Caki2 (cell line): ENCODE measurements around the gene CRYGS. TPM values are rescaled to one million over a fixed set of nuclear protein-coding genes. Genes with fewer than 3 reads are reported as not detected.

ENCODE experiments used
- DNase-seq: peaks from one replicate; pipeline ENCODE4 v3.0.0-alpha.2; 2015; ENCODE audit warnings: low read depth
- in situ Hi-C: cut with HindIII; loops from 2 replicates; pipeline ENCODE4 v1.10.0; 2016; ENCODE audit warnings: low sequenced_read_pairs, low pct_unique_long_range_greater_than_20kb, mixed read lengths
- total RNA-seq: library from RNA; depleted of rRNA; stranded (reverse); fragments of >200 nt; shearing (Covaris generic); gene quantifications from 2 replicates; pipeline ENCODE4 v1.2.3, GENCODE V29; 2014; ENCODE audit warnings: low replicate concordance

The CRYGS gene
- total RNA-seq, 1 experiment from 2014 or later: 3.1 TPM

DNA sequence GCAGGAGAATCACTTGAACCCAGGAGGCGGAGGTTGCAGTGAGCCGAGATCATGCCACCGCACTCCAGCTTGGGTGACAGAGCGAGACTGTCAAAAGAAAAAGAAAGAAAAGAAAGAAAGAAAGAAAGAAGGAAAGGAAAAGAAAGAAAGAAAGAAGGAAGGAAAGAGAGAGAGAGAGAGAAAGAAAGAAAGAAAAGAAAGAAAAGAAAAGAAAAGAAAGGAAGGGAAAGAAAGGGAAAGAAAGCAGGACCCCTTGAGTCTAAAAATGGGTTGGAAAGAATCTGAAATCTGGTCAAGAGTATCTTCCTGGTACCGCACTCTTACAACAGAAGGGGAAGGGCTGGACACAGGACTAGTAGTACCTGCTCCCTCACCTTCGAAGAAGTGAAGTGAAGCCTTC, 19.6 kb downstream of the CRYGS start:
- DNase-seq: no peak
- in situ Hi-C loops: no loop called here

GRCh38 chr3:186523434-186523833, 20.7 kb downstream of the CRYGS start:
- DNase-seq: no peak
- in situ Hi-C loops: no loop called here

DNA sequence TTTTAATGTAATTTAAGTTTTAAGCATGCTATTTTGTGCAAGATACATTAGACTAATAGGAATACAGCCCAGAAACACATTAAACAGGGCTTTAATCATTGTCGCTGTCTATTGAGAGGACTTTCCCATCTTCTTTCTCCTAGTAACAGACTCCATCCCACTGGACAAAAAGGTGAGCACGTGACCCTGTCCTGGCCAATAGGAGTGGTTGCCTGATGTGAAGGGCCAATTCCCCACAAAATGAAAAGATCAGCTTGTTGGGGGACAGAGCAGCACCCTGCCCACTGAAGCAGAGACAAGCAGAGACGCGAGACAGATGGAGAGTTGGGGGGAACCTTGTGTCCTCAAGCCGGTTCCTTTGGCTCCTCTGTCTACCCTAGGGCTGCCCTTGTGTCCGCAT, 21.2 kb downstream of the CRYGS start:
- in situ Hi-C loops: no loop called here
- no peak for DNase-seq

GRCh38 chr3:186520957-186521842, 23.0 kb downstream of the CRYGS start:
- in situ Hi-C loops: no loop called here
- no peak for DNase-seq

DNA sequence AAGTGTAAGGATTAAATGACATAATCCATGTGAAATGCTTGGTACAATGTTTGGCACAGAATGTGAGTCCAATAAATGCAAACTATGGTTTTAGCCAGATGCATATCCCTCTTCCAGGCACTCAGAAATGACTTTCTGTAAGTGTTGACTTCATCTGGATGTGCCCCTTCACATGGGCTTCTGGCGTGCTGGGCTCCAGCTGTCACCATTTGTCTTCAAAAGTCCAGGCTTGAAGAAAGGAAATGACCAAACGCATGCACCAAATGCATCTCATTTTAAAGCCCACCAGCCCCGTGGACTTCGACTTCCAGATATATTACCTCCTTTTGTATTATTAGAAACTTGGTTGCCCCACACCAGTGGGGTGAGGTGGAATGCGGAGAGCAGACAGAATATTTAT, 23.7 kb downstream of the CRYGS start:
- no peak for DNase-seq
- in situ Hi-C loops: no loop called here

- in situ Hi-C loops: no loop called here
- DNase-seq: no peak
These were observed 25.0 kb downstream of the CRYGS start for GRCh38 chr3:186519021-186519658.

DNA sequence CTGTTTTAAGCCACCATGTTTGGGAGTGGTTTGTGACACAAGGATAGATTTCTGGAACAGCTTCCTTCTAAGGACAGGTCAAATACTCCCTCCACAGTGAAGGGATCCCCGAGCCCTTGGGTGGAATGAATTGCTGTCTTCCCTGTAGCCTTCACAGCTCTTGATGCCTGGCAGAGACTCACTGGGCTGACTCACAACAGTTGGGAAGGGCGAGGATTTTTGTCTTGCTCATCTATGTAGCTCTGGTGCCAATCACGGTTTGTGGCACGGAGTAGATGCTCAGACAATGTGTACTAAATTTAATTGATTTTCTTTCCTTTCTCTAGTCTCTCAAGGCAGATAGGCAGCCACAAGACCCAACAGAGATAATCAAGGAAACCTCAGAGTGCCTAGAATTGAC, 27.0 kb downstream of the CRYGS start:
- no peak for DNase-seq
- in situ Hi-C loops: no loop called here

DNA sequence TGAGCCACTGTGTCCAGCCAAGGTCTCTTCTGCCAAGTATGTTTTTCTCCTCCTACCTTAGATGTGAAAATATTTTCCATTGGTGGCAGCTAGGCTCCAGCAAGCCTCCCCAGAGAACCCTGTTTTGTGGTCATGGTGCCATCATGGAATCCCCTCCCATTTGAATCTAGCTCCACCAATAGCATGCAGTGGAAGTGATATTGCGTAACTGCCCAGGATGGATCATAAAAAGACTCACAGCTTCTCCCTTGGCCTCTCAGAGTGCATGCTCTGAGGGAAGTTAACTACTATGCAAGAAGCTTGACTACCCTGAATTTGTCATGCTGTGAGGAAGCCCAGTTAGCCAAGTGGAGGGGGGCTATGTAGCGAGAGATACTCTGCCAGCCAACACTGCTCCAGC, 27.5 kb downstream of the CRYGS start:
- DNase-seq: no peak
- in situ Hi-C loops: no loop called here

GRCh38 chr3:186515125-186515524, 29.1 kb downstream of the CRYGS start:
- in situ Hi-C loops: no loop called here
- DNase-seq: no peak

GRCh38 chr3:186514296-186515002, 29.7 kb downstream of the CRYGS start:
- no peak for DNase-seq
- in situ Hi-C loops: no loop called here

GRCh38 chr3:186513386-186513785, 30.8 kb downstream of the CRYGS start:
- DNase-seq: no peak
- in situ Hi-C loops: no loop called here

GRCh38 chr3:186512570-186513302, 31.4 kb downstream of the CRYGS start:
- DNase-seq: no peak
- in situ Hi-C loops: no loop called here

DNA sequence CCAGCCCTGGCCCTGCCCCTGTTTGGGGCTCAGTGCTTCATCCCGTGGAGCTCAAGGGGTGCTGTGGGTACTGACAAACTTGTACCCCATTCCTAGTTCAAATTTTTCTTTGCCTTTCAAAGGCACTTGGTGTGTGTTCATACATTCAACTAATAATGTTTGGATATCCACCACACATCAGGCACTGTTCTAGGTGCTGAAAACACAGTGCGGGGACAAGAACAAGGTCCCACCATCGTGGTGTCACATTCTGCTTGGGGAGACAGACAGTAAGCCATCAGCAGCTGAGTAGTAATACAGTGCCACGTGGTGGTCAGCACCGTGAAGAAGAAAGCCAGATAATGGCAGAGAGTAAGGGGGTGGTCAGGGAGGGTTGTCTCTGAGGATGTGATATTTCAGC, 32.5 kb downstream of the CRYGS start:
- DNase-seq: no peak
- in situ Hi-C loops: no loop called here

DNA sequence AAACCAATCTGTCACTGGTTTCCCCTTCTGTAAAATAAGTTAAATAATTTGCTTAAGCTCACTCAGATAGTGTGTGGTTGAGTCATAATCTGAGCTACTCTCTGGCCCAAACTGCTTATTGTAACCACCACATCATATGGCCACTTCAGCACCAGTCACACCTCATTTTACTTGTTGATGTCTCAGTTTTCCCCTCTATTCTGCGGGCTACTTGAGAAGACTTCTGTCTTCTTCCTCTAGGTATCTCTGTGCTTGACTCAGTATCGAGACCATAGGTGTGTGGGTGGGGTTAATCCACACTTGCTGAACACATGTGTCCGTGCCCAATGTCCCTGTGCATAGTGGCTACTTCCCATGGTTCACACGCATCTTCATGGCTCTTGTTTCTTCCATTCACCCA, 32.9 kb downstream of the CRYGS start:
- in situ Hi-C loops: no loop called here
- no peak for DNase-seq

DNA sequence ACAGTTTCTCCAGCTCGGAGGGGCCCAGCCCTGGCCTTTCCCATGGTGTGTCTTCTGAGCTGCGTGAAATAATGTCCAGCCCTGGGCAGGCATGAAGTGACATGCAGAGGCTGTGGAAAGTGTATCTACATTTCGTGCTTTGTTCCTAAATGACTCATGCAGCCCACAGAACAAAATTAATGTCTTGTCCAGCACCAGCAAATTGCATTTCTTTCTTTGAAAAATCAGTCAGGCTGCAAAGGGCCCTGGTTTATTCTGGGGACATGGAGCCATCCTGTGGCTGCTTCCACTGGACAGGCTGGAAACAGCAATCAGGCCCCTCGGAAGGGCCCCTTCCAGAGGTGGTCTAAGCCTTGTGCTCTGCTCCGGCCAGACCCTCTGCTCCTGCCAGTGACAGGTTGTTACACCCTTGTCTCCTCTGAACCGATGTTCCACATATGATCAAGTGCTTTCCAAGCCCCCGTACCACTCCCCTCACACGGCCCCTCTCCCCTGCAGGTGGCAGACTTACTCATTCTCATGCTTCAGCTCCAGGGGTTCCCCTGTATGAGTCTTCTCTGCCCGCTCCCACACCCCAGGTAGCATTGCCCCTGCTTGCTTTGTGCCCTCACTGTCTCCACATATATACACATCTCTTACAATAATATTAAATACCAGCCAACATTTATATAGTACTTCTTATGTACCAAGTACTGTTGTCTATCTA, 33.7 kb downstream of the CRYGS start:
- in situ Hi-C loops: no loop called here

DNA sequence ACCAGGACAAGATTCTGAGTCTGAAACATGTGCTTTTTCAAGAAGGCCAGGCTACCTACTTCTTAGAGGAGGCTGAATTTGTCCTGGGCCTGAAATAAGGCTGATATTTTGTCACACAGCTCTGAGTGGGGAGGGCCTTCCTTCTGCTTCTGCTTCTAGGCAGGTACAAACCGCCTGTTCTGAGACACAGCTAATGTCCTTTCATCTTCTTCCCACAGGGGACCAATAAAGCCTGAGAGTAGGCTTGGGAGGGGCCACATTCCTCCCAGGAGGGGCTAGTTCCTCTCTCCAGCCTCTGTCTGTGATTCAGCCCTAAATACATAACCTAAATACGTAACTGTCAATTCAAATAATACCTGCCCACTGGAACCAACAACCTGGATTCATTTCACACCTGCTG, 34.8 kb downstream of the CRYGS start:
- no peak for DNase-seq
- in situ Hi-C loops: no loop called here

More for the DNA sequence above, 33.7 kb downstream of the CRYGS start:
- no peak for DNase-seq

GRCh38 chr3:186506857-186507256, 37.3 kb downstream of the CRYGS start:
- DNase-seq: no peak
- in situ Hi-C loops: no loop called here

GRCh38 chr3:186506191-186506739, 37.9 kb downstream of the CRYGS start:
- in situ Hi-C loops: no loop called here
- DNase-seq: no peak
